NCI-H345 (cell line): ENCODE data around the gene GPATCH11.

Source experiments
- DNase-seq: peaks from one replicate; lab custom pipeline; 2025; lab: John Stamatoyannopoulos, UW

GPATCH11 gene

GRCh38 chr2:37109523-37109922, 25.2 kb downstream of the GPATCH11 start:
- DNase-seq, result no peak

GRCh38 chr2:37110306-37111212, 26.2 kb downstream of the GPATCH11 start:
- no peak for DNase-seq

GRCh38 chr2:37111958-37112357, 27.6 kb downstream of the GPATCH11 start:
- no peak for DNase-seq

GRCh38 chr2:37117566-37117965, 33.2 kb downstream of the GPATCH11 start:
- no peak for DNase-seq

- no peak for DNase-seq
Measured at GRCh38 chr2:37119157-37119556, 34.8 kb downstream of the GPATCH11 start.

- no peak for DNase-seq
Measured at GRCh38 chr2:37125416-37125815, 41.1 kb downstream of the GPATCH11 start.

- DNase-seq, result no peak
Measured at GRCh38 chr2:37132914-37133313, 48.6 kb downstream of the GPATCH11 start.

- DNase-seq, result no peak
Measured at GRCh38 chr2:37142546-37142945, 58.2 kb downstream of the GPATCH11 start.

- no peak for DNase-seq
Measured at GRCh38 chr2:37143974-37144373, 59.7 kb downstream of the GPATCH11 start.

GRCh38 chr2:37146062-37146461, 61.7 kb downstream of the GPATCH11 start:
- DNase-seq, result no peak

GRCh38 chr2:37148325-37148724, 64.0 kb downstream of the GPATCH11 start:
- no peak for DNase-seq
